Neural cell (in vitro differentiated cells): ENCODE measurements around the gene SHANK1.

ENCODE experiments used
- EZH2 ChIP-seq: fragments of 200-600, 300-800 bp; shearing (Covaris generic), sonication (generic); IDR thresholded peaks from 2 replicates; pipeline ENCODE4 v1.6.1; 2014; ENCODE audit warnings: antibody characterized with exemption, low read length, borderline replicate concordance, mild to moderate bottlenecking; ENCODE audit not compliant: insufficient read depth, poor library complexity, severe bottlenecking
- MXI1 ChIP-seq: fragments of 450-650 bp; conservative IDR thresholded peaks from 2 replicates; pipeline ENCODE4 v1.6.1; 2014; ENCODE audit warnings: antibody characterized with exemption, mild to moderate bottlenecking; ENCODE audit not compliant: poor library complexity, severe bottlenecking
- POLR2AphosphoS5 ChIP-seq: IDR thresholded peaks from 2 replicates; pipeline ENCODE4 v1.6.1; 2012
- RAD21 ChIP-seq: fragments of 450-650 bp; conservative IDR thresholded peaks from 2 replicates; pipeline ENCODE4 v1.6.1; 2014; ENCODE audit warnings: antibody characterized with exemption, mild to moderate bottlenecking, moderate library complexity
- REST ChIP-seq: IDR thresholded peaks from 2 replicates; pipeline ENCODE4 v1.6.1; 2012; ENCODE audit warnings: borderline replicate concordance
- SMC3 ChIP-seq: fragments of 450-650 bp; conservative IDR thresholded peaks from 2 replicates; pipeline ENCODE4 v1.6.1; 2014; ENCODE audit warnings: antibody characterized with exemption, mild to moderate bottlenecking, moderate library complexity; ENCODE audit not compliant: poor library complexity
- TAF1 ChIP-seq: IDR thresholded peaks from 2 replicates; pipeline ENCODE4 v1.6.1; 2012; ENCODE audit warnings: low read depth
- TF ChIP-seq, protein P1 (sequence below): fragments of 450-650 bp; IDR thresholded peaks from 2 replicates; pipeline ENCODE4 v1.5.1; 2014; ENCODE audit warnings: antibody characterized with exemption, mild to moderate bottlenecking, moderate library complexity; ENCODE audit not compliant: poor library complexity, severe bottlenecking

- no peak for TF ChIP-seq POLR2AphosphoS5
- TF ChIP-seq, protein P1, sequence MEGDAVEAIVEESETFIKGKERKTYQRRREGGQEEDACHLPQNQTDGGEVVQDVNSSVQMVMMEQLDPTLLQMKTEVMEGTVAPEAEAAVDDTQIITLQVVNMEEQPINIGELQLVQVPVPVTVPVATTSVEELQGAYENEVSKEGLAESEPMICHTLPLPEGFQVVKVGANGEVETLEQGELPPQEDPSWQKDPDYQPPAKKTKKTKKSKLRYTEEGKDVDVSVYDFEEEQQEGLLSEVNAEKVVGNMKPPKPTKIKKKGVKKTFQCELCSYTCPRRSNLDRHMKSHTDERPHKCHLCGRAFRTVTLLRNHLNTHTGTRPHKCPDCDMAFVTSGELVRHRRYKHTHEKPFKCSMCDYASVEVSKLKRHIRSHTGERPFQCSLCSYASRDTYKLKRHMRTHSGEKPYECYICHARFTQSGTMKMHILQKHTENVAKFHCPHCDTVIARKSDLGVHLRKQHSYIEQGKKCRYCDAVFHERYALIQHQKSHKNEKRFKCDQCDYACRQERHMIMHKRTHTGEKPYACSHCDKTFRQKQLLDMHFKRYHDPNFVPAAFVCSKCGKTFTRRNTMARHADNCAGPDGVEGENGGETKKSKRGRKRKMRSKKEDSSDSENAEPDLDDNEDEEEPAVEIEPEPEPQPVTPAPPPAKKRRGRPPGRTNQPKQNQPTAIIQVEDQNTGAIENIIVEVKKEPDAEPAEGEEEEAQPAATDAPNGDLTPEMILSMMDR, result peak; percentile 60
- TF ChIP-seq SMC3, result peak; percentile 68
- no peak for TF ChIP-seq EZH2
- TF ChIP-seq REST, result no peak
- no peak for TF ChIP-seq TAF1
- TF ChIP-seq RAD21, result peak; percentile 67
- no peak for TF ChIP-seq MXI1
Observed at GRCh38 chr19:50703915-50704796, 15.4 kb downstream of the SHANK1 start.
